GM18499 (cell line): Measurements from ENCODE around the gene SLC8A1.

Experiments
- ATAC-seq: cut with Tn5 transposase; IDR thresholded peaks from one replicate; pipeline ENCODE4 v1.9.1; 2021; ENCODE audit warnings: moderate number of reproducible peaks; ENCODE audit not compliant: insufficient read depth, unreplicated experiment

Gene SLC8A1

DNA sequence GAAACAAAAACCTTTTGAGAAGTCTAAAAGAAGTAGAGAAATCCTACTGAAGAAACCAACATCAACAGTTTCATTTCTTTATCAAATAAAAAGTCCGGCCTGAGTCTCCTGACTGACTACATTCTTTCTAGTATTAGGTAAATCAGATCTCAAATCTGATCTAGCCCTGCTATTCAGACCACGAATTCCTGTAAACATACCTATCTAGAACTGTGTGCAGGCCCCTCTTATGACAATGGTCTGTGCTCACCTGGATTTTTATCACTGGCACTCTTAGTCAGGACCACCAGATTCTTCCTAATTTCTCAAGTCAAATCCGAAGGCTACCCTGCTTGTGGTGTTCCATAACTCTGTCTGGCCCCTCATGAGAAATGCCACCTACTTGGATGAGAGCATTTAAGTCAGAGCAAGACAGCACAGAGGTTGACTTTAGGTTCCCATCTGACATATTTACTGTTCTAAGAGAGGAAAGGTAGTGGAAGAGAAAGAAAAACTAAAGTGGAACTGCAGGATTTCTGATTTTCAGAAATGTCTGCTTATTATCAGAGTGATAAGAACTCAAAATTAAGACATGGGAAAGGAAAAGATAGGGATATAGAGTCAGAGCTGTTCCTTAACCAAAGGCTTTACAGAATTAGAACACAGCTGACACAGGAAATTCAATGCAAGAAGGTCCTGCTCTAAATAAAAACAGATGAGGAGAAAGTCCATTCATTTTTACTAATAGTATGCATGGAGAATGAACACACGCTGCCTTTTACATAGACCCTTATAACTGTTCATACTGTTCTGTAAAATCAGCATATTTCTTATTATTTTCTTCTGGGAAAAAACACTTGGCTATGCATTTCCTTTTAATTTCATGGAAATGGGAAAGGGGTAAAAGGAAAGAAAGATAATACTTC lies 56.5 kb downstream of the SLC8A1 start:
- ATAC-seq, result no peak

DNA sequence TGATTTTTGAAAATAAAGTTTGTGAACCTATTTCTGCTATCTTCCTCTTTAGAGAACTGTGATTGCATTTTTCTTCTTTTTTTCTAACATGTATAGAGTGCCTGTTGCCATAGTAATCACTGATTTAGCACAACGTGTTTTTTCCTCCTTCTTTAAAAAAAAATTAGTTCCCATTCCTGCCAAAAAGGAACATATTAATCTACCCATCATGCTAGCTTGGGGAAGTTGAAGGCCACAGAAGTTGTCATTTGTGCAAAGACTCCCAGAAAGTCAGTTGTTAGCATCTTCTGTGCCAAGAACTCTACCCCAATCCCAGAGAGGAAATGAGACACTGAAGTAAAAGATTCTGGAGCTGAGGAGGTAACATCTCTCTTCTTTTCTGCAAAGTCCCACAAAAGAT lies 57.3 kb downstream of the SLC8A1 start:
- ATAC-seq, result no peak

DNA sequence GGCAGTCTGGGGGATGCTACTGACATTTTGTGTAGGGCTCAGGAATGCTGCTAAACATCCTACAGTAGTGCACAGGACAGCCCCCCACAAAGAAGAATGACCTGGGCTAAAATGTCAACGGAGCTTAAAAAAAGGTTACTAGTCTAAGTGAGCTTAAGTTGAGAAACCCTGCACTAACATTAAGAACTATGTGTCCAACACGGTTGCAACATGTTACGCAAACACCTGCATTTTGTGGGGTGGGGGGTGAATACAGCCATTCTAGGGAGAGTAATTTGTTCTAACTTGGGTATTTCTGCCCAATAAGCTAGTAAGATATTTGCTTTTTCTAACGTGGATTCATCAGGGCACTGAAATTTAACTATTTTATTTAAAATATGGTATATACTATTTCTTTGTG lies 57.9 kb downstream of the SLC8A1 start:
- no peak for ATAC-seq

DNA sequence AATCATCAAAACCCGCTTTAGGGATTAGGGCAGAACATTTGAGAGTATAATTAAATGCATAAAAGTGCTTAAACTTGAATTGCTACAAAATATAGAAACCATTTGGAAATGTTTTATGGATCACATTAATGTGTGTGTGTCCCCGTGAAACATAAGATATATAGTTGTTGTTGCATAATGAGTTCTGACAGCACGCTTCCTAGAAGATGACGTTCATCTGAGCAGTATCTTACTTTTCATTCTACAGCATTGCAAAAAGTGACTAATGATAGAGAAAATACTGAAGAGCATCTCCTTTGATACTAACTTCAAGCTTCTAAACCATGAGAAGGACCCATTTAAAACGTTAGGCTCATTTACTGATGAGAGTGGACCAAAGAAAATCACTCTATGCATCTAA lies 63.7 kb downstream of the SLC8A1 start:
- no peak for ATAC-seq

DNA sequence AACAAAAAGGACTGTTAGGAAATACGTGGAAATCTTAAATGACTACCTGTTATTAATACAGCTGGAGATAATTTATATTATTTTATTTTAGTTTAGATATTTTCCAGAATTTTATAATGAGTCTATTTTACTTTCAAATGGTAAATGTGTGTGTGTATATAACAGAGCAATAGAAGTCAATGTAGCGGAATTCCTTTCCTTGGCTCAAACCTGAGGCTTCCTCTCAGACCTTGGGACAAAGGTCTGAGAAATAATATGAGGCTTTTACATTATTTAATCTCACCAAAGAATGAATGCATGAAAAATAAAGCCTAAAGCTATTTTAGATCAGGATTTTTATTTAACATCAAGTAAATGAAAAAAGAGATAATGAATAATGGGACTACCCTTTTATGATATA lies 65.7 kb downstream of the SLC8A1 start:
- no peak for ATAC-seq

DNA sequence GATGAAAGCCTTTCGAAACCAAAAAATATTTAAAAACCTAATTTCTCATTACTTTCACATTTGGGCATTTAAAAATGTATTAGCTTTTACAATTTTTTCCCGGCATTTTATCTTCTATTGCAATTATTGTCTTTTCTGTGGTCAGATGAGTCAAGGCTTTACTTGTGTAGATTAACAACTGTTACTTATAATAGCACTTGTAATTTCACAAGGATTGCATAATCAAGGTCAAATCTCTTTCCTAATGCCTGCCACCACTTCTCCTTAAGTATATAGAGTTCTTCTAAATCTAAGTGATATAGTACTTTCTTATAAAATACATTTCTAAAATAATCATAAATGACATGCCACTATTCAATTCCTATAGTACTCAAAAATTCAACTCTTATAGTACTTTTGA lies 67.2 kb downstream of the SLC8A1 start:
- ATAC-seq, result no peak

DNA sequence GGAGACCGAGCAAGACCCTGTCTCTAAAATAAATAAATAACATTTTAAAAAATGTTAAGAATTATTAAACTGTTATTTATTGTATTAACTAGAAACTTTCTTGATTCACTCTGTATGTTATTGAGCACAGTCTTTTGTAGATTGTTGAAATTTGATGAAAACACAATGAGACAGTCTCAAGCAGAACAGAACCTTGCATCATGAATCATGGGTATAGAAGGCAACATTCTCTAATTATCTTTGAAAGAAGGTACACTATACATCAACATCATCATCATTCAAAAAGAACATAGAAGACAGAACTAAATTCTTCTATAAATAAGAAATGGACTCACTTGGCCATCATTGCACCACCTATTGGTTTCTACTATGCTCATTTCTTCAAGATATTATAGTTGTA lies 67.7 kb downstream of the SLC8A1 start:
- no peak for ATAC-seq

DNA sequence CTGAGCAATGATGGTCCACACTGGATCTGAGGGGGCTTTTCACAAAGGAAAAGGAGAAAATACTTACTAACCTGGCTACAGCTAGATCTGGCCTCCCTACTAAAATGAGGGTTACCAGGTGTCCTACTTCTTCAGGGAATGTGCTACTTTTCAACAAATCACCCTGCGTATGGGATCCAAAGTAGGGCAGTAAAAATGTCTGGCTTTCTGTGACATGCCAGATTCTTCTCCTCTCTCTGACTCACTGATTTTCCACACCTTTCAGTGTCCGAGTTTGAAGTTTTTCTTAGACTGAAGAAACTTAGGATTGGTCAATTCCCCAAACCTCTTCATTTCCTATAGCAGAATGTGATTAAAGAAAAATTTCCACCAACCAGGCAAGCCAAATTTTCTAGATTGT lies 71.2 kb downstream of the SLC8A1 start:
- ATAC-seq, result no peak

DNA sequence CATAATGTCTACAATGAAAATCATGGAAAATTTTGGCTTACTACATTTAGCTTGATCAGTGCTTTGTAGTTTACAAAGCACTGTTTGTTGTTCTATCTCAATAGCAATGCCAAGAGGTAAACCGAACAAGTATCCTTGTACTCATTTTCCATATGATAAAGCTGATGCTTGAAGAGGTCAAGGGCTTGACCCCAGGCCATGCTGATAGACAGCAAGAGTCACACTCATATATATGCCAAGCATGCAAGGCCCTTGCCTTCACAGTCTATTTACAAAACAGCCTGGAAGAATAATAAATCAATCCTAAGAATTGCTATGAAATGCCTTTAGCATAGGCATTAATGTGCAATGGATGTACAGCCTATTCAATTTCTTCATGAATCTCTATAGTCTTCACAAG lies 71.8 kb downstream of the SLC8A1 start:
- no peak for ATAC-seq

DNA sequence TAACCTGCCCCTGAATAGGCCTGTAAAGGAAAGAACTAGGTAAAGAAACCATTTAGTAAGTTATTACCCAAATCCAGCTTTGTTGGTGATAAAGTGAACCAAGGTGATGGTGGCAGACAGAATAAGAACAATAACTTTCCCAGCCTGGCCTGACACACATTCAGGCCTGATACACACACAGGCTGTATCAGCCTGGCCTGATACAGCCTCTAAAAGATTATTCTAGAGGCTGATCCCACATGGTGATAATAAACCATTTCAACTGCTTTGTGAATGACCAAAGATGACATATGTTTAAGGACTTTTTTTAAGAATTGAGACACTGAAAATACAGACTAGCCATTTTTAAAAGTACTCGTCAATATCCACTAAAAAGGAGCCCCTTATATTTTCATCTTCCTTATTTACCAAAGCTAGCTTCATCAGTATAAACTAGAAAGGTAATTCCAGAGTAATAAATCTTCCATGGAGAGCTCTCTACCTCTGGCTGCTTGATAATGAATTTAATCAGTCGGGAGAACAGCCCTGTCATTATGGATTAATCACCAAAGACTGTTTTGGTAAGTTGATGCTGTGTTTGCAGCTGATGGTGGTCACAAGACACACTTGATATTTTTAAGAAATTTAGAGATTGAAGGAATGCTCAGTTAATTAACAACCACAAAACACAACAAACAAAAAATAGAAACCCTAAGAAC lies 77.2 kb downstream of the SLC8A1 start:
- ATAC-seq, result no peak

DNA sequence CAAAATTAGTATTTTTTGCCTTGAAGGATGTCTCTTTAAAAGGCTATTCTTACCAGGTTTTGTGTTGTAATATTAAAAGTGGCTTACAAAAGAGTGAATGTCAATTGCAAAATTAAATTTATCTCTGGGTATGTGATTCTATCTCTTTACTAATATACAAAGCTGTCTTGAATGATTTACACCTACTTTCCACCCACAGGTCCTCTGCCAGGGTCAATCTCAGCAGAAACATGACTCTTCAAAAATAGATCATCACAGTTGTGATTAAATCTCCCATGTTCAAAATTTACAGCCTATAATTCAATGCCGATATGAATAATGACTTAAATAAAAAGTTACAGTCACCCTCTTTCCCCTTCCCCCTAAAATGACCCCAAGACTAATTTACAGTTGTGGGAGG lies 78.8 kb downstream of the SLC8A1 start:
- ATAC-seq, result no peak

DNA sequence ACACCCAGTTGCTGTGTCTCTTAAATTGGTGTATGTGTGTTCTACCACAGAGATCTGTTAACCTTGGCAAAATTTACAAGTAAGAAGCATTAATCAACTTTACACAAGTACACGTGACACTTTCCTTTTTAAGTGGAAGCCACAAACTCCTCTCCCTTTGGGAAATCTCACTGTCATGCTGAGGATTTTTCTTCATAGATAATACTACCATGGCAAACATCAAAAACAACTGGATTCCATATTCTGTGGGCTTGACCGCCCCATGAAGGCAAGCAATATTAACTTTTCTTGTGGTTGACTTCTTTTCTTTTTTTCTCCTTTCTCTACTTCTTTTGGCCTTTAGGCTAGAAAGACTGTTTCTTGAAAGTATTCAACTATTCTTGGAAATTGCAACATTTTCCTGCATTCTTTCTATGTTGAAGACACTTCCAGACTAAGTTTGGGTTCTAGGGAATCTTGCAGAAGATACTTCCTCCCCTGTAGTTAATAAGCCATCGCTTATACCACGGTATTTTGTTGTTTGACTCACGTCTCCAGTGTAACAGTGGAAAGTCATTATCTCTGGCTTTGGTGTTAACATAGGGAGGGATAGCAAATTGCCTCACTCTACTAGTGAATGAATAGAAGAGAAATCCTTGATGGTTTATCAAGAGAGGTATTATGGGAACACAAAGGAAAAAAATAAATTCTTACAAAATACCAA lies 79.5 kb downstream of the SLC8A1 start:
- ATAC-seq, result no peak

DNA sequence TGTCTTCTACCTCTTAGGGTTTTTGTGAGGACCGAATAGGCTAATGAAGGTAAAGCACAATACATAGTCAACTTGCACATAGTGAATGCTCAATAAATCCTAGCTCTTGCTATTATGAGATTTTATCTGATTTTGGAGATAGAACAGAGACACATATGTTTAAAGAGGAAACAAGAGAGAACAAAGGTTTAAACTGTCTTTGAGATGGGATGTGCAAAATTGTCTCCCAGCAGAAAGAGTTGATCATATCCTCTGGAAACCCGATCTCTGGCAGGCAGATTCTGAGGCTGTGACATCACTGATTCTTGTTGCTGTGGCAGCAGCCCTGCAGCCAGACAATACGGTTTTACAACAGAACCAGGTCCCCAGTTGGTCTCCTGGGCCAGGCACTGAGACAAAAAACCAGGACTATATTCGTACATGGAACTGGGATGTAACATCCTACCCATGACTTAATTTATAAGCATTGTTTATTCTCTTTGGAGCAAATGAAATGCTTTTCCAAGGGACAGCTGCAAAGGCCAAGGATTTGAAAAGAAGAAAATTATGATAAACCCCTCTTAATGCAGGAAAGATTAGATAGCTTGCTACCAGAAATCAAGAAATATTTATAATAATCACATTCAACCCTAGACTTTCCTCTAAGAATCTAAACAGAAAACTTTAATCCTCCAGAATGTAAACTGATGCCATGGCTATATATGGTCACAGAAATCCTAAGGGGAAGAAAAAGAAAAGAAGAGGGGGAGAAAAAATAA lies 80.2 kb downstream of the SLC8A1 start:
- ATAC-seq, result no peak

DNA sequence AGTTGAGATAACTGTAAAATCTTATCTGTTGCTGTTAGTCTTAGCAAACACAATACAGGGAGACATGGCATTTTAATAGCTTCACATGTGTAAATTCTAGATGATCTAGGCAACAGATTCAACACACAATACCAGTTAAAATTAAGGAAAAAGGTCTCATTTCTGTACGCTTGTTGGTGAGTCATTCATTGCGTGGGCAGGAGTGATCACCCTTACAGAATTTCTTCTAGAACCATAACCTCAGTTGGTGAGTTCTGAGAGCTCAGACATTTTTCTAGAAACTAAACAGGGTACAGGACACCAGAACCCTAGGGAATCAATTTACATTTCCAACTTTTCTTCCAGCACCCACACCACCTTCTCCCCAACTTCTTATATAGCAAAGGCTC lies 81.9 kb downstream of the SLC8A1 start:
- no peak for ATAC-seq

DNA sequence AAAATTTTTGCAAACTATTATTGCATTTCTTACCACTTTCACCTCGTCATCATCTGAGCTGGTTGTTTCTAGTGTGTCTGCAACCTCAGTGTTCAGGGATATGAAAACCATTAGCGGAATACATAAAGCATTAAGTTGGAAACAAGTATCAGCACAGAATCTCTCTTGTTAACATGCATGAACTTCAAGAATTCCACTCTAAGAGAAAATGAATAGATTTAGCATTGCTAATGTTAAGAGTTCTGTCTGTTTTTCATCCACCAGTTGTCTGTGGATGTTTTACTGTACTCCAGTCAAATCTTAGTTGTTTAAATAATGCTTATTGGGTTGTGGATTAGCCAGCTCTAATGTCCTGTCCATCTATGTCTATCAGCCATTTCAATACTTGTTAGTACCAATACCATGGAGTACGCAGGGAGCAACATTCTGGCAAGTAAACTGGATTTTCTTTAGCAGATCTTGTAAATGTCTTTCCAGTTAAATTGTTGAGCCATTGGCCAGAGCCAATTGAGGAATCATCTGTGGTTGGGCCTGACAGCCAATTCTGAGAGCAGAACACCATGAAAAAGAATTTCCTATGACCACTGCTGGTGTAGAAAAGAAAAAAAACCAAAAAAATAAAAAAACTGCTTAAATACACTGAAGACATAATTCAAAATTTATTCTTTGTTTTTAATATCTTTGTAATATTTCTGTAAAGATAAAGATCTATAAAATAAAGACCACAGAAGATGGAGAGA lies 82.5 kb downstream of the SLC8A1 start:
- no peak for ATAC-seq

DNA sequence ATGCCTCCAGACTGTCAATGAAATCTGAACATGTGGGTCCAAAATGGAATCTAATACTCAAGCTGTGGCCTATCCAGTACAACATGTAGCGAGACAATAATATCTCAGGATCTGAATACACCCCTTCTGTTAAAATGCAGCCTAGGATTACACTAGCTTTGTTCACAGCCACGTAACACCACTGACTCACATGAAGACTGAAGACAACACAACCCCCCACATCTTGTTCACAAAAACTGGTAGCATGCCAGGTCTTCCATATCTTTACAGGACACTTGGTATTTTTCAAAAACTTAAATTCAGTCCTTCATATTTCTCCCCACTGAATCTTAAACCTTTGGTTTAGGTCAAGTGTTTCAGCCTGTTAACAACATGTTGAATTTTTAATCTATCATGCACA lies 84.2 kb downstream of the SLC8A1 start:
- ATAC-seq, result no peak

DNA sequence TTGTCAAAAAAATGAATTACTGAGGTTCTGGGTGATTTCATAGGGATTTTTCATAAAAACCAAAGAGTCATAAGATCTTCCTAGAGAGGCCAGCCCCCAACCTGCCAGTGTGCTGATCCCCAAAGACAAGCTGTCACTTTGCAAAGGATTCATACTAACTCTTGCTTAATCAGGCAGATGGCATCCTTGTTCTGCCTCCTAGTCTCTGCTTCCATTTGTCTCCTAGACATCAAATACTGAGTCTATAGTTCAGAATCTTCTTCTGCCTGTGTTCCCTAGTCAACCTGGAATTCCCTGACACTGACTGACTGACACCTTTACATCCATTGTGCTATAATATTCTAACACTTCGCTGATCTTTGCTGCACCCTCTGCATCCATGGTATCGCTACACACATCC lies 84.9 kb downstream of the SLC8A1 start:
- no peak for ATAC-seq

DNA sequence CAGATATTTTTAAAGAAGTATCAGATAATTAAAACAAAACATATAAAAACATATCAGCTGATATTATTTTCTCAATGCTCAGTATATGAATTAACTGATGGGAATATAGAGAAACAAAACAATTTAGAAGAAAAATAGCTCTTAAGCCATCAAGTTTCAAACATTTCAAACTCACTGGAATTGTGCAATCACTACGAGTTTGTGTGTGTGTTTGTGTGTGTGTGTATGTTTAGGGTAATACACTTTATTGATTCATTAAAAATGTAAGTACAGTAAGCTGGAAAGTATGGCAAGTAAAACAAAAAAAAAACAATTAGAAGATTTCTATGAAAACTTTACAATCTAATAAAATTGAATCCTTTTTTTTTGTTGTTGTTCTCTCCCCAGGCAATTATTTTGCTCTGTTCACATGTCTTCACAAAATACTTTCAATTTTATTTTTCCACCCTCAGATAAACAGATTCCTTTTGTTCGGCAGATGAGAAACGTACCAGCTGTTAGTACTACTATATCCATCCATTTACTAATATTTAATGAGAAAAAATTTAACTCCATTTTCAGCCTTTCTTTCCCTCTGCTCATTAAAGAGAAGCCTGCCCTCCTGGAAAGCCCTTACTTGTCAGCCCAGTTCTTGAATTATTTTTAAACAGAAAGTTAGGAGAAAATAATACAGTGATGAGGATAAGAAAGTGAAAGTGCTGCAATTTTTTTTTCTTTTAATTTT lies 87.6 kb downstream of the SLC8A1 start:
- ATAC-seq, result no peak

DNA sequence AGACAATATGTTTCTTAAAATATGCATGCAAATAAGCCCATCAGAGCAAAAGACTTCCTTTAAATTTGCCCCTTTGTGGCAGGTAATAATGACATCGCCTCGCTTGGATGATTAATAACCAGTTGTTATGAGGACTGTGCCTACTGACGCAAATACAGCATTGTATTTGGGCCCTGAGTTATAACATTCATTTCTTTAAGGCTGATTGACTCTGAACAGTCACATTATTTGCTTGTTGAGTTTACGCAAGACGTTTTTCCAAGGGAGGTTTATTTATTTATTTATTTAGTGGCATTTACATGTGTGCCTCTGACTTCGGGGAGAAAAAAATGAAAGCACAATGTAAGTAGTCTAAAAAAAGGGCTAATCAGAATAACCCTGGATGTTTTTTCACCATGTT lies 88.3 kb downstream of the SLC8A1 start:
- no peak for ATAC-seq
